ENCODE results near the gene TMEM94. TPM values are rescaled to one million over a fixed set of nuclear protein-coding genes. Genes with fewer than 3 reads are reported as not detected.
A peak's percentile ranks its signal among the peaks of the same experiment; 100 is the strongest.

Gene TMEM94
- total and polyA plus RNA-seq, 2 of the 13 experiments (the other 11 are each of a cell fraction or from before 2014, with no cell fraction given) = 32.6 to 134 TPM

DNA sequence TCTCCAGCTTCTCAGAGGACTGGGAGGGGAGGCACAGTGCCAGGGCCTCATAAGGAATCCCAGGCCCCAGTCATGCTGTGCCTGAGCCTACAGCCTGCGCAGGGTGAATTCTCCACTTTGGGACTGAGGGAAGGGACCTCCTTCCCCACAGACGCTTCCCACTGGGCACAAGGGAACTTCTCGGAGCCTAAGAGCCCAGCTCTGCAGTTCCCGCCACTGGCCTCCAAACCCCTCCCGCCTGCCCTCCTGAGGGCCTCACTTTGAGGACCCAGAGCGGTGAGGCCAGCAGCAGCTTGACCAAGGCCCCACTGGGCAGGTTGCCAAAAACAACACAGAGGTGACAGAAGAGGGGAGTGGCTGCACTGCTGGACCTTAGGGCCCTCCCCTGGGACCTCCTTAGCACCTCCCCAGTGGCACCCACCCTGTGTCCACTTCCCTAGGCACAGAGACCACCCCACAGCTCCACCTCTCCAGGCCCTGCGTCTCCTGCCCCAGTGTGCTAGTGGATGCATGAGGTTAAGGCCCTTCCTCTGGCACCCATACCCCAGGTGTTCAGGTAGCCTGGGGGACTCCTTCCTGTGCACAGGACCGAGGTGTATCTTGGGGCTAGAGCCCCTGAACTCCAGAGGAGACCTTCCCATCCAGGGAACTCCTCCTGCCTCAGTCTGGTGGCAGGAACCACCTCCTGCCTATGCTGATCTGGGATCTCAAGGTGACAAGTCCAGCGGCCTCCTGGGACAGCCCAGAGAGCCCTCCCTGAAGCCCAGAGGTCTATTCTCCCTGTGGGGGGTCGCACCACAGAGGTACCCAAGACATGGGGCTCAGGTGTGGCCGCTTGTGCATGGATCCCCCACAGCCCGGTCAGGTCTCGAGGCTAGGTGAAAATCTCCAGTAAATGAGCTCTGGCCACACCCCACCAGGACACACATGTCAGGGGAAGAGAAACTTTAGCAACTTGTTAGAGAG is 55.5 kb downstream of the TMEM94 start:
- BruUV-seq (replicated peaks) = no TSS peak
- peak overlapping the region; percentile 47 for H3K9ac ChIP-seq (ENCODE audit: insufficient read depth, low read depth, low read length)
- peaks cover 5% of the 10 kb centered on the region; the same call in 1 of the 2 replicates for H4K20me1 ChIP-seq (ENCODE audit: insufficient read depth, low read length)
- 26% methylated on average over 11 of the region's 13 CpGs for WGBS (ENCODE audit: low lambda C conversion rate)
- intact Hi-C loops (cut with micrococcal nuclease; ENCODE audit: unreplicated experiment) (loop anchor here (5.0 kb wide), 1 partner anchor 55 kb away; the partner anchor contains the start of gene TMEM94), in situ Hi-C loops (cut with HindIII; ENCODE audit: extremely low pct_ligation_motif_present, low pct_unique_long_range_greater_than_20kb) (no loop called here)
- peak overlapping the region in 1 of 3 experiments; percentile 50; a peak in 2 of 6 replicates for H3K4me3 ChIP-seq (replicated peaks in 1 of 3; ENCODE audit: insufficient read depth in 1 of 3, low read depth in 2 of 3, low read length in 3 of 3)
- H3K9me3 ChIP-seq (ENCODE audit: low read length) = no peaks in the 10 kb centered on the region
- ChIA-PET CTCF (ENCODE audit: low intra/inter-chr PET ratio, low total read pairs) (no interaction called here), POLR2A (interaction anchor here (0.6 to 2.1 kb wide), 15 partner anchors 8 to 540 kb away, joined by 3 to 18 read pairs (median 4); partner anchors contain the start of genes LLGL2 and TMEM94)
- peak overlapping the region; percentile 73 for H3K27ac ChIP-seq (ENCODE audit: extremely low read length, insufficient read depth, low read length)
- peaks cover 0 to 5% of the 10 kb centered on the region in 2 experiments; a peak in 4 of 5 replicates for H3K36me3 ChIP-seq (replicated peaks in 1 of 2; ENCODE audit: control insufficient read depth in 1 of 2, insufficient read depth in 2 of 2, low read length in 2 of 2)
- no peak overlapping the region for H2AFZ ChIP-seq (ENCODE audit: low read length)
- H3K4me2 ChIP-seq (ENCODE audit: low read depth, low read length) = peak overlapping the region; percentile 64
- H3K27me3 ChIP-seq (ENCODE audit: control insufficient read depth in 1 of 2, insufficient read depth in 2 of 2, low read length in 2 of 2) = no peaks in the 10 kb centered on the region; a peak in 1 of 5 replicates
- H3K79me2 ChIP-seq (ENCODE audit: insufficient read depth, low read length) = peaks cover 2% of the 10 kb centered on the region
- ATAC-seq = peak; percentile 37
- peak; percentile 93 for DNase-seq (ENCODE audit: low spot score)
- H3K4me1 ChIP-seq (ENCODE audit: insufficient read depth, low read length) = peaks cover 69% of the 10 kb centered on the region
- peak; percentile 96 for FAIRE-seq
- TF ChIP-seq CENPX (CRISPR knock-in tag; IDR thresholded peaks at IDR 0.05) = no peak
- no peak for TF ChIP-seq IKZF1 (IDR thresholded peaks at IDR 0.05)
- TF ChIP-seq ZNF841 (CRISPR knock-in tag; IDR thresholded peaks at IDR 0.05; ENCODE audit: borderline replicate concordance) = no peak
- no peak for TF ChIP-seq MTA3 (CRISPR knock-in tag; IDR thresholded peaks at IDR 0.05)
- peak; percentile 22 for TF ChIP-seq AGO2 (optimal IDR thresholded peaks at IDR 0.05; ENCODE audit: low read depth, low read length)
- TF ChIP-seq, protein P1, sequence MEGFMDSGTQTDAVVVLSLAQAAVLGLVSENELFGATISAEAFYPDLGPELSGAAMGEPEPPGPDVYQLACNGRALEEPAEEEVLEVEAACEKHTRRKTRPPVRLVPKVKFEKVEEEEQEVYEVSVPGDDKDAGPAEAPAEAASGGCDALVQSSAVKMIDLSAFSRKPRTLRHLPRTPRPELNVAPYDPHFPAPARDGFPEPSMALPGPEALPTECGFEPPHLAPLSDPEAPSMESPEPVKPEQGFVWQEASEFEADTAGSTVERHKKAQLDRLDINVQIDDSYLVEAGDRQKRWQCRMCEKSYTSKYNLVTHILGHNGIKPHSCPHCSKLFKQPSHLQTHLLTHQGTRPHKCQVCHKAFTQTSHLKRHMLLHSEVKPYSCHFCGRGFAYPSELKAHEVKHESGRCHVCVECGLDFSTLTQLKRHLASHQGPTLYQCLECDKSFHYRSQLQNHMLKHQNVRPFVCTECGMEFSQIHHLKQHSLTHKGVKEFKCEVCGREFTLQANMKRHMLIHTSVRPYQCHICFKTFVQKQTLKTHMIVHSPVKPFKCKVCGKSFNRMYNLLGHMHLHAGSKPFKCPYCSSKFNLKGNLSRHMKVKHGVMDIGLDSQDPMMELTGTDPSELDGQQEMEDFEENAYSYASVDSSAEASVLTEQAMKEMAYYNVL (CRISPR knock-in tag; IDR thresholded peaks at IDR 0.05; ENCODE audit: borderline replicate concordance) = peak; percentile 91; the same call in 1 of the 2 replicates
- TF ChIP-seq, protein P2, sequence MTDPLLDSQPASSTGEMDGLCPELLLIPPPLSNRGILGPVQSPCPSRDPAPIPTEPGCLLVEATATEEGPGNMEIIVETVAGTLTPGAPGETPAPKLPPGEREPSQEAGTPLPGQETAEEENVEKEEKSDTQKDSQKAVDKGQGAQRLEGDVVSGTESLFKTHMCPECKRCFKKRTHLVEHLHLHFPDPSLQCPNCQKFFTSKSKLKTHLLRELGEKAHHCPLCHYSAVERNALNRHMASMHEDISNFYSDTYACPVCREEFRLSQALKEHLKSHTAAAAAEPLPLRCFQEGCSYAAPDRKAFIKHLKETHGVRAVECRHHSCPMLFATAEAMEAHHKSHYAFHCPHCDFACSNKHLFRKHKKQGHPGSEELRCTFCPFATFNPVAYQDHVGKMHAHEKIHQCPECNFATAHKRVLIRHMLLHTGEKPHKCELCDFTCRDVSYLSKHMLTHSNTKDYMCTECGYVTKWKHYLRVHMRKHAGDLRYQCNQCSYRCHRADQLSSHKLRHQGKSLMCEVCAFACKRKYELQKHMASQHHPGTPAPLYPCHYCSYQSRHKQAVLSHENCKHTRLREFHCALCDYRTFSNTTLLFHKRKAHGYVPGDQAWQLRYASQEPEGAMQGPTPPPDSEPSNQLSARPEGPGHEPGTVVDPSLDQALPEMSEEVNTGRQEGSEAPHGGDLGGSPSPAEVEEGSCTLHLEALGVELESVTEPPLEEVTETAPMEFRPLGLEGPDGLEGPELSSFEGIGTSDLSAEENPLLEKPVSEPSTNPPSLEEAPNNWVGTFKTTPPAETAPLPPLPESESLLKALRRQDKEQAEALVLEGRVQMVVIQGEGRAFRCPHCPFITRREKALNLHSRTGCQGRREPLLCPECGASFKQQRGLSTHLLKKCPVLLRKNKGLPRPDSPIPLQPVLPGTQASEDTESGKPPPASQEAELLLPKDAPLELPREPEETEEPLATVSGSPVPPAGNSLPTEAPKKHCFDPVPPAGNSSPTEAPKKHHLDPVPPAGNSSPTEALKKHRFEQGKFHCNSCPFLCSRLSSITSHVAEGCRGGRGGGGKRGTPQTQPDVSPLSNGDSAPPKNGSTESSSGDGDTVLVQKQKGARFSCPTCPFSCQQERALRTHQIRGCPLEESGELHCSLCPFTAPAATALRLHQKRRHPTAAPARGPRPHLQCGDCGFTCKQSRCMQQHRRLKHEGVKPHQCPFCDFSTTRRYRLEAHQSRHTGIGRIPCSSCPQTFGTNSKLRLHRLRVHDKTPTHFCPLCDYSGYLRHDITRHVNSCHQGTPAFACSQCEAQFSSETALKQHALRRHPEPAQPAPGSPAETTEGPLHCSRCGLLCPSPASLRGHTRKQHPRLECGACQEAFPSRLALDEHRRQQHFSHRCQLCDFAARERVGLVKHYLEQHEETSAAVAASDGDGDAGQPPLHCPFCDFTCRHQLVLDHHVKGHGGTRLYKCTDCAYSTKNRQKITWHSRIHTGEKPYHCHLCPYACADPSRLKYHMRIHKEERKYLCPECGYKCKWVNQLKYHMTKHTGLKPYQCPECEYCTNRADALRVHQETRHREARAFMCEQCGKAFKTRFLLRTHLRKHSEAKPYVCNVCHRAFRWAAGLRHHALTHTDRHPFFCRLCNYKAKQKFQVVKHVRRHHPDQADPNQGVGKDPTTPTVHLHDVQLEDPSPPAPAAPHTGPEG (CRISPR knock-in tag; IDR thresholded peaks at IDR 0.05) = peak; percentile 68; the same call in 1 of the 2 replicates
- TF ChIP-seq, protein P3, sequence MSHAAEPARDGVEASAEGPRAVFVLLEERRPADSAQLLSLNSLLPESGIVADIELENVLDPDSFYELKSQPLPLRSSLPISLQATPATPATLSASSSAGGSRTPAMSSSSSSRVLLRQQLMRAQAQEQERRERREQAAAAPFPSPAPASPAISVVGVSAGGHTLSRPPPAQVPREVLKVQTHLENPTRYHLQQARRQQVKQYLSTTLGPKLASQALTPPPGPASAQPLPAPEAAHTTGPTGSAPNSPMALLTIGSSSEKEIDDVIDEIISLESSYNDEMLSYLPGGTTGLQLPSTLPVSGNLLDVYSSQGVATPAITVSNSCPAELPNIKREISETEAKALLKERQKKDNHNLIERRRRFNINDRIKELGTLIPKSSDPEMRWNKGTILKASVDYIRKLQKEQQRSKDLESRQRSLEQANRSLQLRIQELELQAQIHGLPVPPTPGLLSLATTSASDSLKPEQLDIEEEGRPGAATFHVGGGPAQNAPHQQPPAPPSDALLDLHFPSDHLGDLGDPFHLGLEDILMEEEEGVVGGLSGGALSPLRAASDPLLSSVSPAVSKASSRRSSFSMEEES (CRISPR knock-in tag; IDR thresholded peaks at IDR 0.05) = peak; percentile 75
- no peak for TF ChIP-seq ZNF24 (IDR thresholded peaks at IDR 0.05)
- TF ChIP-seq, protein P4, sequence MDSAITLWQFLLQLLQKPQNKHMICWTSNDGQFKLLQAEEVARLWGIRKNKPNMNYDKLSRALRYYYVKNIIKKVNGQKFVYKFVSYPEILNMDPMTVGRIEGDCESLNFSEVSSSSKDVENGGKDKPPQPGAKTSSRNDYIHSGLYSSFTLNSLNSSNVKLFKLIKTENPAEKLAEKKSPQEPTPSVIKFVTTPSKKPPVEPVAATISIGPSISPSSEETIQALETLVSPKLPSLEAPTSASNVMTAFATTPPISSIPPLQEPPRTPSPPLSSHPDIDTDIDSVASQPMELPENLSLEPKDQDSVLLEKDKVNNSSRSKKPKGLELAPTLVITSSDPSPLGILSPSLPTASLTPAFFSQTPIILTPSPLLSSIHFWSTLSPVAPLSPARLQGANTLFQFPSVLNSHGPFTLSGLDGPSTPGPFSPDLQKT (CRISPR knock-in tag; IDR thresholded peaks at IDR 0.05; ENCODE audit: borderline replicate concordance) = no peak
- TF ChIP-seq ZNF138 (CRISPR knock-in tag; IDR thresholded peaks at IDR 0.05; ENCODE audit: low read depth) = 0 out of 2 replicates have a peak, but pooled peaks have one; percentile 18
- TF ChIP-seq SIN3B (IDR thresholded peaks at IDR 0.05; ENCODE audit: low read length) = no peak

Data from HepG2 (cell line).